Amniotic epithelial cell (primary cell): ENCODE data around the gene TICAM2.
"Not testable (repeated sequence)": the region's sequence is repeated elsewhere in the genome, so short reads cannot be mapped to it uniquely, and the experiment has no call there.

Experiments
- DNase-seq: peaks from one replicate; pipeline ENCODE4 v3.0.0-alpha.2; 2010; ENCODE audit warnings: low read depth

TICAM2 gene, protein sequence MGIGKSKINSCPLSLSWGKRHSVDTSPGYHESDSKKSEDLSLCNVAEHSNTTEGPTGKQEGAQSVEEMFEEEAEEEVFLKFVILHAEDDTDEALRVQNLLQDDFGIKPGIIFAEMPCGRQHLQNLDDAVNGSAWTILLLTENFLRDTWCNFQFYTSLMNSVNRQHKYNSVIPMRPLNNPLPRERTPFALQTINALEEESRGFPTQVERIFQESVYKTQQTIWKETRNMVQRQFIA

DNA sequence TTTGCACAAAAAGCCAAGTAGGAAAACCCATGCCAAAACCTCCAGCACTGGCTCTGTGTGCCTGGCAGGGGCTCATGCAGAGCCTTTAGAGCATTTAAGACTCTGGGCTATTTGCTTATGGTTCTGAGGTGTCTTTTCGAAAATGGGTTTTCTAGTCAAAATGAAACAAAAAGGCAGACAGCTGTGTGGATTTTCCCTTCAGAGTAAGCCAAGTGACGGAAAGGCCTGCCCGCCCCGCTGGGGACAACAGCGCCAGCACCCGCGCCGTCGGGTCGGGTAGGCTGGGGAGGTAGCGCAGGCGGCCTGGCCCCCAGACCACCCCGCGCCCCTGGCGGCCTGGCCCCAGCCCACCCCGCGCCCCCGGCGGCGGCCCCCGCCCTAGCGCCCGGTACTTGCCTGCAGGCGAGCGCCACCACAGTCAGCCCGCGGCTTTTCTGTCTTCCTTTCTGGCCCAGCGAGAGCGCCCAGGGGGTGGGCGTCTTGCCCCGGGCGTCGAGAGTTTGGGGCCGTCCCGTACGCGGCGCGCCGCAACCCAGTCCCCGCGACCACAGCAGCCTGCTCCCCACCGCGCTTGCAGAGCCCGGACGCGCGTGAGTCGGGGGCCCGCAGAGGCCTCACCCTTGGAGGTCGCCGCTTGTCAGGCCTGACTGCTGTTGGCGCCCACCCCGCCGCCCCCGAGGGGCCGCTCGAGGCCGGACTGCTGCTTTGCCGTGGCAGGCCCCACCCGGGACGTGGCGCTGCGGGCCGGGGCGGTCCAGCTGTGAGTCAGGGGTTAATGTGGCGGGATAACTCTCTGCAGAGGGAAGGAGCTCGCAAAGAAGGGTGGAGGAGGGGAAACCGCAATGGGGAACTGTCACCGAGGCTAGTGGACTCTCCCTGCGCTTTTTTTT, at the start of gene TICAM2:
Gene TICAM2 (minus strand): TSS at position 779 of the 890 bp plus-strand sequence. CDS start 21,223 bp downstream, outside the sequence.
- peak; percentile 60 for DNase-seq

DNA sequence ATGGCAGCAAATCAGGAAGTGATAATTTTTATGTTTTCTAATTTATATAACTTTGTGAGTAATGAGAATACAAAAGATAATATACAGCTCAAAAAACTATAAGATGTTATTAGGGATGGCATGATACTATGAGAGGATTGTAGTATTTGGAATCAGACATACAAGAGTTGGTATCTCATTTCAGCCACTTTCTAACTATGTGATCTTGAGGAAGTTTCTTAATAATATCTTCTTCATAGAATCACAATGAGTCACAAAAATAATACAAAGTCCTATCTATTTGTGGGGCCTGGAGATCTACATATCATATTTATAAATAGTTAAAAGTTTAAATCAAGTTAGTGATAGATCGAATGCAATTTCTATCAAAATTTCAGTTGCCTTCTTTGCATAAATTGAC, 47.3 kb upstream of the TICAM2 start:
- no peak for DNase-seq

DNA sequence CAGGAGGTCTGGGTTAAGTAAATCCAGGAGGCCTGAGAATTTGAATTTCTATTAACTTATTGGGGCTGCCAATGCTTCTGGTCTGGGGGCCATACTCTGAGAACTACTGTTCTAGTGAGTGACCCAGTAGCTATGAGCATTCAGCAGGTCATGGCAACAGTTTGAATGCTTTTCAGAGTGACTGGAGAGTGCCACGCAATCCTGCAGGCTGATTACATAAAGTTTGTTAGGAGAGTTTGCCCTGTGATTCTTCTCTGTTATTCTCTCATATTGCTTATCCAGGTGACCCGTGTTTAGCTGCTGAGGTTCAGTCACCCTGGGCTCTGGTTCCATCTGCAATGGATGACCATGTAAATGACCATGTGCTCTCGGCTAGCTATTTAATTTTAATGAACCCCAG, 45.8 kb upstream of the TICAM2 start:
- no peak for DNase-seq

DNA sequence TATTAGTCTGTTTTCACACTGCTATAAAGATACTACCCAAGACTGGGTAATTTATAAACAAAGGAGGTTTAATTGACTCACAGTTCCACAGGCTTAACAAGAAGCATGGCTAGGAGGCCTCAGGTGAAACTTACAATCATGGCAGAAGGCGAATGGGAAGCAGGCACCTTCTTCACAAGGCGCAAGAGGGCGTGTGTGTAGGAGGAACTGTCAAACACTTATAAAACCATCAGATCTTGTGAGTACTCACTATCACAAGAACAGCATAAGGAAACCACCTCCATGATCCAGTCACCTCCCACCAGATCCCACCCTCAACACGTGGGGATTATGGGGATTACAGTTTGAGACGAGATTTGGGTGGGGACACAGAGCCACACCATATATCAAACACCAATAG, 43.1 kb upstream of the TICAM2 start:
- not testable (repeated sequence) for DNase-seq

DNA sequence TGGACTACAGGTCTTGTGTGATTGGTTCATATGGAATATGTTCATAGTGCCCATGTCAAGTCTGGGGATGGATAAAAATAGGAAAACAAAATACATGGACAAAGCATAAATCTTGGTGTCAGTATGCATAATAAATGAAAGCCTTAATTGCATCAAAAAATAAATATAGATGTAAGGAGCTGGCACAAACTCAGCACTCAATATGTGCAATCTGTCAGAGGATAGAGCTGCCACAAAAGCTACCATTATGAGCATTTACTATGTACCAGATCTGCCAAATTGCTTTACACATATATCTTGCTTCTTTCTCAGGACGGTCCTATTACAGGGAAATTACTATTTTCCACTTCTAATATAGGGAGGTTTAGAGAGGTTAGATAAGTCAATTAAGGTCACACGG, 41.8 kb upstream of the TICAM2 start:
- no peak for DNase-seq

DNA sequence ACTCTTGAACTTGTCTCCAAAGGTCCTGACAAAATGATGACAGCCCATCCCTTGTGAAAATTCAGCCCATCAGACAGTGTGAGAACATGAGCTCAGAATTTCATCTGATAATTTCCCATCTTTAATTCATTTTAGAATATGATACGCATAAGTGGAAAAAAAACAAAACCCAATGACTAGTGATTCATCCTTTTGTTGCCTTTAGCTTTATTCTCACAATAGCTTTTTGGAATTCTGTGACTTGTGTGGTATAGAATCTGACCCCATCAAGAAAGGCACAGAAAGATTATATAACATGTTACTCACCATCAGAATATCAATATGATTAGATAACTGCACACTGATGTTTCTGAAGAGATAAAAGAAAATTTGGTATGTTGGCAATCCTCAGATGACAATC, 39.7 kb upstream of the TICAM2 start:
- no peak for DNase-seq

DNA sequence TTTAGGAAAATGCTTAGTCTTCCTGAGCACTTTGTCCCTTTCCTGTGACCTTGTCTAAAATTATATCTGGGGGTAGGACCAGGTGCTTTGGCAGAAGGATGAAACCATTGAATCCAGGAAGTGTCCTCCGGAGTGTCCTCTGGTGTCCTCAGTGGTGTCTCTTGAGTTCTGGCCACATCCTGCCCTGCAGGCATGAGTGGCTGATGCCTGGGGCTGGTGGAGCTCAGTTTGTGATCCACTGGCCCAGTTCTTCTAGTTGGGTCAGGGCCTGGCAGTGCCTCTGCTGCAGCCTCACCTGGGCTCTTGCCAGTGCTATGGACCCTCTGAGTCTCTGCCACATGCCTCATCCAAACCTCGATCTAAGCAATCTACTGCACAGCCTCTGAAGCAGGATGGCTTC, 38.0 kb upstream of the TICAM2 start:
- DNase-seq, result no peak

DNA sequence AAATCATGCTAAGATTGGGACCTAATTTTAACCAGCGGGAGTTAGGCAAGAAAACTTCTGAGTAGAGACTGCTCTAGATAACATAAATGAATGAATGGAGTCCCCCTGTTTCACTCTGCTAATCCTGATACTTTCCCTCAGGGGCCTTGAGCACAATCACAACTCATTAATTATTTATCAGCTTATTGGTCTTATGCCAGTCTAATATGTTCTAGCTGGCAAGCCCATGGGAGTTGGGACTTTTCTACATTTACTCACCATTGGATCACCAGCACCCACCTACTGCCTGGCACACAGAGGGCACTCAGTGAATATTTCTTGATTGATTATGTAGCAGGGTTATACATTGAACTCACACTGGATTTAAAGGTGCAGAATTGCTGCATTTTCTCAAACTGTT, 37.1 kb upstream of the TICAM2 start:
- no peak for DNase-seq

DNA sequence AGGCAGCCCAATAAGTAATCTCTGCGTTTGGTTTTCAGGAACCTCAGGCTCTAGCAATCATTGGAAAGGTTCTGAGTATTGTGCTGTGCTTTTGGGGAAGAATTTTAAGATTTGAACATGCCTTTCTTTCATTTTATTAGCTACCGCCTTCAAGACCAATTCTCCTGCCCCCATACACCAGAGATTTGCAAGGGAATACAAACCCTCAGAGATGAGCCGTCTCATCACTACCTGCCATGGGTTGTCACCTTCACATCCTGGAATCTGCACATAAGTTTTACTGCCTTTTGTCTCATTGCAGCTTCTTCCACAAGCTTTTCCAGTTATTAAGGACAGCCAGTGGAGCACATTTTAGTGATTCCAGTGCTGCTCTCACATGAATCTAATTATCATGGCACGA, 35.2 kb upstream of the TICAM2 start:
- no peak for DNase-seq

DNA sequence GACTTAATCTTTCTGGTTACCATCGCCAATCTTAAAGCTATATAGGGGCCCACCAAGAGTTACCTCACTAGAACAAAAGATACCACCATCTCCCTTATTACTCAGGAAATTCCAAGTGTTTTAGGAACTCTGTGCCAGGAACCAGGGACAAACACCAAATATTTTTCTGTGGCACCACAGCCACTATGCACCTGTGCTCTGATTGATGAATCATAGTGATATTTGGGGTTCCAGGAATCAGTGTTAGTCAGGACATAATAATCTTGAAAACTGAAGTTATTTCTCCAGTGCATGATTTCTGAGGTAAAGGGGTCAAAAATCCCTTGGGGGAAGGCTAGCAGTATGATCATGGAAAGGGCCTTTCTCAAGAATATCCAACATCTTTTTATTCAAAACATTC, 33.7 kb upstream of the TICAM2 start:
- DNase-seq, result no peak

DNA sequence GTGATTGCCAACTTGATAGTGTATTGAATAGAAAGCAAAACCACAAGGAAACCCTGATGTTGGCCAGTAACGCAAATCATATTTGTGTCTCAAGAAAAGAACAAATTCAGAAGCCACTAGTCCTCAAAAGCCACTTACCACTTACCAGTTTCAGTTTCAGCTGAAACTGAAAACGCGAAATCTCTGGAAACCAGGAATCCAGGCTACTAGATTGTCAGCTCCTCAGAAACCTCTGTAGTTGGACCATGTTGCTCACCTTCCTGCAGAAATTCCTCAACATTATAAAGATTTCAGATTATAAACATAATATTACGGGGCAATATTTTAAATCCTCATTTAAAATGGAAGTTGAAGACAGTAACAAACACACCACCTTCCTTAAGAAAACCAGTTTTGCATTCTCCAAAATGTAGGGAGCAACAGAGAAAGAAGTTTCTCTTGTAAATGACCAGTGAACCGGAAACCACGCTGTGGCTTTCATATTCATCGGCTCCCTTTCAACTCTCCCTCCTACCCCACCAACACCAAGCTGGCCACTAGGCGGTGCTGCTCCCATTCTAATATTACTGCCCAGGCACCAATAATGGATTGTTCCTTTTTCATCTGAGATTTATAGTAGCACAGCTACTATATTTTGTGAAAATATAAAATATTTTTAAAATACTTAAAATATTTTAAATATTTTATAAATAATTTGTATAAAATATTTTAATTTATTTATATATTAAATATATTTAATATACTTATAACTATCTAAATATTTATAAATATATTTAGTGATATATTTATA, 32.3 kb upstream of the TICAM2 start:
- DNase-seq, result peak; percentile 69

DNA sequence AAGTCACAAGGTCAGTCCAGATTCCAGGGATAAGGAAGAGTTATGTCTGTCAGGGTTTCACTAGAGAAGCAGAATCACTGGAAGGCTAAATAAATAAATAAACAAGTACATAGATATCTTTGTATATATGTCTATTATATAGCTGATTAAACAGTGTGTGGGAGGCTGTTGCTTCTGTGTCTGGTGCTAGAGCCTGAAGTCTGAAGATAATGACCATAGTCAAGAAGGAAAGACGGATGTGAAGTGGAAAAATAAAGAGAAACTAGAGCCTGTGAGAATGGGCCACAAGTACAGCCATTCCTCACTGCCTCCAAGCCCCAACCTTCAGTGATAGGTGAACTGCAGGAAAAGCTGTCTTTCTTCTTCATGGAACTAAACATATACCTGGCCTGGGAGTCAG, 27.6 kb upstream of the TICAM2 start:
- DNase-seq, result no peak

DNA sequence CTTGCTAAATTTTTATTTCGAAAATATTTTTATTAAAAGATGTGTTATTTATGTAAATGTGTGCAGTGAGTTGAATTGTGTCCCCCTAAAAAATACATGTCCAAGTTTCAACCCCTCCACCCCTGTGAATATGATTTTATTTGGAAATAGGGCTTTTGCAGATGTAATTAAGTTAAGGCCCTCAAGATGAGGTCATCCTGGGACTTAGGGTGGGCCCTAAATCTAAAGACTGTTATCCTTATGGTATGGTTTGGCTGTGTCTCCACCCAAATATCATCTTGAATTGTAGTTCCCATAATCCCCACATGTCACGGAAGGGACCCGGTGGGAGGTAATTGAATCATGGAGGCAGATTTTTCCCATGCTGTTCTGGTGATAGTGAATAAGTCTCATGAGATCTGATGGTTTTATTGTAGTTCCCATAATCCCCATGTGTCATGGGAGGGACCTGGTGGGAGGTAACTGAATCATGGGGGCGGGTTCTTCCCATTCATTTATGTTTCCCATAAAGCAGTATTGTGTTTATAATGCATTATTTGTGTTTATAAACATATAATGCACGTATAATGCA, 25.1 kb upstream of the TICAM2 start:
- no peak for DNase-seq

DNA sequence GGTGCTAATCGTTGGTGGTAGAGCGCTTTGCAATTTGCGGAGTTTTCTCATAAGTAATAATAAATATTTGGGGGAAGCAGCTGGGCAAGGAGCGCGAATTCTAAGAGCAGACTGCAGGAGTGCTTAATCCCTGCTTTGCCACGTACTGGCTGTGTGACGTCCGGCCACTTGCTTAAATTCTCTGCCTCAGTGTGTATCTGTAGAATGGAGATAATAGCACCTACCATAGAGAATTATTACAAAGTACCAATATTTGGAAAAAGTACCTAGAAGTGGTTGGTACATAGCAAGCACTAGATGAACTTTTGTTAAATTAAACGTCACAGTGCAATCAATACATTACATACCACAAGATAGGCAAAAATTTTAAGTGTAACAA, 24.2 kb upstream of the TICAM2 start:
- no peak for DNase-seq

DNA sequence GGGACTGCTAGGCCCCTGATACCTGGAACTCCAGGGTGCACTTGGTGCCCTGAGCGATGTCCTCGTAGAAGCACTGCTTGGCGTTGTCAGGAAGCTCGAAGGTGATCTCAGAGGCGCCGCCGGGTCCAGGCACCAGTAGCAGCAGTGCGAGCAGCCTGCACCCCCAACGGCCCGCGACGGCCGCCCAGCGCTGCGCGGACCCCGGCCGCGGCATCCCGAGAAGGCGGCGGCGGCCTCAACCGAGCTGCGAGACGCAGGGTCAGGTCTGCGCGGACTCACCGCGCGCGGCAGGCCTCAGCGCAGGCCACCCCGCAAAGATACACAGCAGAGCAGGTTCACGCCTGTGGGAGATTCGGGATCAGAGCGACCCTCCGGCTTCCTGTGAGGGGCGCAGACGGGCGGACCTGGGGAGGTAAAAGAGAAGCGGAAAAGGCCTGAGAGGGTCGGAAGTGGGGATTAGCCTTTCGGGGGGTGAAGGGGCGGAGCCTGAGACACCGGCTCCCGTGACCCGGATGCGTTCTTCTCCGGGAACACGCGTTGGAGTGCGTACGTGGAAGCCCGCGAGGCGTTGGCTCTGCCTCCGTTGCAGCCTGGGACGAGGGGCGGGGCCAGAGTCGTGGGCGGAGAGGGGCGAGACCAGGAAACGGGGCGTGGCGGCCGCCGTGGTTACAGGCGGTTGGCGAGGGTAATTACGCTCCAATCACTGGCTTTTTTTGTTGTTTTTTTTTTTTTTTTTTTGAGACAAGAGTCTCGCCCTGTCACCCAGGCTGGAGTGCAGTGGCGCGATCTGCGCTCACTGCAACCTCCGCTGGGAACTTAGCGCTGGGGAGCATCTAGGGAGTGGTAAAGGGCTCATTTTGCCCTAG, 23.5 kb upstream of the TICAM2 start, which contains the start of gene TMED7:
Gene TMED7 (minus strand): TSS at position 458 of the 866 bp plus-strand sequence. CDS start 244 bp downstream, at position 214.
- peak; percentile 96 for DNase-seq

DNA sequence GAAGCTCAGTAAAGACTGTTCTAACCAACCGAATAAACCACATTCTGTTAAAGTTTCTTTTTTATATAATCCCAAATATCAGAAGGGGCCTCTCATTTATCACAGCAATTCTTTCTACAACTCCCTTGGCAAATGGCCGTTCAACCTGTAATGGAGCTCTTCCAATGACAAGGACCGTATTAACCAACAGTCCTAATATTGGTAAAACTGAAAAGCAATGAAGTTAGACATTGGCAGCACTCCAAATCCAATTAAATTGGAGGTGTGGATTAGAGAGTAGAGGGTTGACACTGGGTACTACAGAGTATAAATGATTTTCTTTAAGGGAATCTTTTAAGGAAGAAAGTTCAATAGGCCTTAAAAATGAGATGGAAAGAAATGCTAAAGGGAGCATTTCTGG, 22.7 kb upstream of the TICAM2 start:
- DNase-seq, result no peak

DNA sequence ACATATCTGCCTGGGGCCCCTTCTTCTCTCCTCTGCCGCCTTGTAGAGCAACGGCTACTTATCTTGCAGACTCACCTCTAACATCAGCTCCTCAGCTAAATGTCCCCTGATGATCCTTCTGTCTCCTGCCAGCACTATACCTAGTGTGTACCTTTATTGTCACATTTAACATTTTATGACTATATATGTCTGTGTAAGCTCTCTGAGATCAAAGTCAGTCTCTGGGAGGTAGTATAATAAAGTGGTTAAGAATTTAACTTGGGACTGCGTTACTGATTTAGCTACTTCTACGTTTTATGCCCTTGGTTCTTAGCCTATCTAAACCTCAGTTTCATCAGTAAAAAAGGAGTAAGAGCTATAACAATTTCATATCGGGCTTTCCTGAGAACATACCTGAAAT, 21.4 kb upstream of the TICAM2 start:
- DNase-seq, result no peak

DNA sequence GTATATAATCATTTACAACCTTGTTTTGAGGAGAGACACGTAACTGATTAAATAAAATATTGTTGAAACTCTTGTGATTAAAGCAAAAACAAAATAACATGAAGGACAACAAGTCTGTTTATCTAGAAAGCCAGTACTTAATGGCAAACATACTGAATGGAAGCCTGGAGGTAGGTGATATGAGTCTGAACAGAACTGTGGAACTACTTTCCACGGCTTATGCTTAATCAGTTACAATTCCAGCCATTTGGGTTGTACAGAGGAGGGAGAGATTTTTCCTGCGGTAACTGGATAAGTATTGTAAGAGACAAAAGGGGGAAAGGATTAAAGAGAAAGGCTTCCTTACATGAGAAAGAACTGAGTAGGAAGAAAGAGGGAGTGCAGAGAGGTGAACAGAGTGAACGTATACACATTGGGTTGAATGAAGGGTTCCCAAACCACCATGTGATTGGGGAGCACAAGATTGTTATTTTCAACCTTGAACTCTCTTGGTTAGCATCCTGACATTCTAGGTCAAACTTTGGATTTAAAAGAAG, 19.2 kb upstream of the TICAM2 start:
- no peak for DNase-seq

DNA sequence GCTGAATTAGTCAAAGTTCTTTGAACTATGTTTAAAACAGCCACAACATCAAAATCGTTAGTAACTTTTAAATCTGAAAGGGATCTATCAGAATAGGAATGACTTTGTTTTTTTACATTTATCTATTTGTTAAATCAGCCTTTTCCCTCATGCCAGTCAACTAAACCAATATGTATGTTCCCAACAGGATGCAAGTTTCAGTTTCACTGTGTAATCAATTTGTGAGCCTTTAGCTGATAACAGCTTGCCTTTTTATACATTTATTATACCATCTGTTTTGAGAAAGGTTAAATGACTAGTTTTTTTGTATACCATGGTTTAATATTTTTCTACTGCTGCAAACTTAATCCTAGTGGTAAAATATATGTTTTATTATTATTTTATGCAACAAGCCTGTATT, 14.6 kb upstream of the TICAM2 start:
- no peak for DNase-seq

DNA sequence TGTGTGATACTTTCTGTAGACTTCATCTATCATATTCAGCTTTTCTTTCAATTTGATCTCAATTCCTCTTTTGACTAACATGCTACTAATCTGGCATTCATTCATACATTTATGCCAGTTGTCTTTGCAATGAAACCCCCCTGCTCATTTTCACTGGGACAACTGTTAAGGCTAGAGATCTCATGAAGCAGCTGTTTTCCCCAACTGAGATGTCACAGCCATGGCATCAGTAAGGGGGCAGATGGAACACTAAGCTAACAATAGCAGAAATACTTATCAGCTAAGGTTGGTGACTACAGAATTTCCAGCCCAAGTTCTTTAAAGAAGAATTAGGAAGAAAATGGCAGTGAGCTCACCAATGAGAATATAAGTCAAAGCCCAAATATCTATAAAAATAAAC, 14.2 kb upstream of the TICAM2 start:
- no peak for DNase-seq

DNA sequence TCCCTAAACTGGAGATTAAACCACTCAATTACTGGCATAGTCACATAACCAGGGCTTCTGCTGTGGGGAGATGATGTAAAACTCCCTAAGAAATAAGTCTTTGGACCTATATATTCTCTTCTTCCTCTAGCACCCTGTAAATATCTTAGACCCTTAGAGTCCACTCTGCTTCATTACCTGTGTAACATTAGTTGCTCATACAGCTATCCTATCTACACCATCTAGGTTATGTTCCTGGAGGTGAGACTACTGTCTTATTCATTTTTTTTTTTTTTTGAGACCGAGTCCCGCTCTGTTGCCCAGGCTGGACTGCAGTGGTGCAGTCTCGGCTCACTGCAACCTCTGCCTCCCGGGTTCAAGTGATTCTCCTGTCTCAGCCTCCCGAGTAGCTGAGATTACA, 9.6 kb upstream of the TICAM2 start:
- DNase-seq, result no peak
